ENCODE data around the gene SOX10.

The SOX10 gene

DNA sequence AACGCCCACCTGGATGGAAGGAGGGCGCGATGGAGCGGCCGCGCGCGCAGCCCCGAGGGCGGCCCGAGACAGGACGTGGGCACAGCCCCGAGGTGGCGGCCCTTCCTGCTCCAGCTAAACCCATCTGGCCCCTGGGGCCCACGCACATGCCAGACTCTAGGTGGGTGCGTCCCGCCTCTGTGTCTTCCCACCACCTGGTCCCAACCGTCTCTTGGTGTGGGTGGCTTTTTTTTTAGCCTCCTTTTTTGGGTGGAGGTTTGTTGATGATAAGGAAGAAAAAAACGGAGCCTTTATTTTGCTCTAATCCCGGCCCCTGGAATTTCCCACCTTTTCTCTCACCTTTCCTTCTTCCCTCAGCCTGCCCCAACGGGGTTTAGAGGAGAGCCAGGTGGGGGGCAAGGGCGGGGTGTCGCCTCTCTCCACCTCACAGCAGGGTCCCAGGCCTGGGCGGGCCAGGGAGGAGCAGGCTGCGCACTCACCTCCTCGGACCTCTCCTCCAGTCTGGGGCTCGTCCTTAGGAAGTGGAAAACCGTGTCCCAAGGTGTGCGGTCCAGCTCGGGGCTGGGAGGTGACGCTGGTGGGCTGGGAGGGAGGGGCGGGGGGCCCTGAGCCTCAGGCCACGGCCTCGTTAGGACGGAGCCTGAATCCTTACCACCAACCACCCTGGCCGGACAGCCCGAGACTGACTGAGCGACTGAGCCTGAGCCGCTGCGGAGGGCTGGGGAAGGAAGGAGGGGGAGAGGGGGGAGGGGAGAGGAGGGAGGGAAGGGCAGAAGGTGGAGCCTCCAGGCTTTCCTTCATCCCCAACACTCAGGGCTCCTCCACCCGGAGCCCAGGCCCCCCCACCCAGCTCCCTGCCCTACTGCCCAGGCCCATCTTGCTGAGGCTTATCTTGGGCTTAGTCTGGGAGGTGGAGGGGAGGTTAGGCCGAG lies at the start of gene SOX10:
Gene SOX10 (minus strand): TSS at position 696 of the 932 bp plus-strand sequence. CDS start 771 bp downstream, outside the sequence.
- H3K36me3 ChIP-seq (ENCODE audit: low read depth): no peaks in the 10 kb centered on the region
- H3K4me3 ChIP-seq (ENCODE audit: severe bottlenecking): no peak within 1 kb of the TSS
- no peak for TF ChIP-seq CTCF (IDR thresholded peaks at IDR 0.05; ENCODE audit: poor library complexity, severe bottlenecking)
- ATAC-seq (ENCODE audit: low read depth) (no peak), DNase-seq (ENCODE audit: low spot score) (no peak)
- H3K9me3 ChIP-seq (ENCODE audit: severe bottlenecking): no peaks in the 10 kb centered on the region
- H3K27me3 ChIP-seq (ENCODE audit: insufficient read depth, poor library complexity, severe bottlenecking): no peaks in the 10 kb centered on the region
- H3K4me1 ChIP-seq (ENCODE audit: insufficient read depth, poor library complexity, severe bottlenecking): no peaks in the 10 kb centered on the region
- no peak within 1 kb of the TSS for H3K27ac ChIP-seq (ENCODE audit: poor library complexity, severe bottlenecking)

DNA sequence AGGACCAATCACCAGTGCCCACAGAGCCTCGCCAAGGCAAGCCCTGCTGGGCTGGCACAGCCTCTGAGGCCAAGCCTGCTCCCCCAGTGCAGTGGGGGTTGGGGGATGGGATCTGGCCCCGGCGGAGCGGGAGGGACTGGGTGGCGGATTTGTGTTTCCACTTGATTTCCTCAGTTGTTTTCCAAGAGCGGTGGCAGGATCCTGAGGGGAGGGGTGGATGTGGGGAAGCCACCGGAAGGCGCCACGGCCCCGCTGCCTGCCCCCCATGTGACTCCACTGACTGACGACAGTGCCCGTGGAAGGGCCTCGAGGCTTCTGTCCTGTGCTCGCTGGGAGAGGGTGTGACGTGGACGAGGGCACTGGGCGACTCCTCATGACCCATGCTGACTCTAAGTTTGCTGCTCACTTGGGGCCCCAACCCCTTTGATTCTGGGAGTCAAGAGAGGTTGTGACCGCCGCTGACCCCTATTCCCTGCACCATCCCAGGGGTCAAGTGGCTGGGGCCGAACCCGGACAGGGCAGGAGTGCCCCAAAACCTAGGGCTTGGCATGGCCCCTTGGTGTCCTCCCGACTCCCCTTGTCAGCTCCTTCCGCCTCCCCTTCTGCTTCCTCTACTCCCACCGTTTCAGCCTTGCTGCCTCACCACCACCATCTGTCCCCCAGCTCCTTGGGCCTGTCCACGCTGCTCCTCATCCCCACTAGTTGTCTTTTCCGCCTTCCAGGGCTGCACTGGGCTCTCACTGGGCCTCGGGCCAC lies 49.3 kb upstream of the SOX10 start:
- TF ChIP-seq CTCF (IDR thresholded peaks at IDR 0.05; ENCODE audit: poor library complexity, severe bottlenecking): no peak
- Histone ChIP-seq H3K27ac (ENCODE audit: poor library complexity, severe bottlenecking) (no peak overlapping the region), H3K9me3 (ENCODE audit: severe bottlenecking) (no peaks in the 10 kb centered on the region), H3K4me1 (ENCODE audit: insufficient read depth, poor library complexity, severe bottlenecking) (peaks cover 4% of the 10 kb centered on the region), H3K27me3 (ENCODE audit: insufficient read depth, poor library complexity, severe bottlenecking) (no peaks in the 10 kb centered on the region), H3K4me3 (ENCODE audit: severe bottlenecking) (no peak overlapping the region), H3K36me3 (ENCODE audit: low read depth) (no peaks in the 10 kb centered on the region)
- peak; percentile 55 for DNase-seq (ENCODE audit: low spot score)
- no peak for ATAC-seq (ENCODE audit: low read depth)

DNA sequence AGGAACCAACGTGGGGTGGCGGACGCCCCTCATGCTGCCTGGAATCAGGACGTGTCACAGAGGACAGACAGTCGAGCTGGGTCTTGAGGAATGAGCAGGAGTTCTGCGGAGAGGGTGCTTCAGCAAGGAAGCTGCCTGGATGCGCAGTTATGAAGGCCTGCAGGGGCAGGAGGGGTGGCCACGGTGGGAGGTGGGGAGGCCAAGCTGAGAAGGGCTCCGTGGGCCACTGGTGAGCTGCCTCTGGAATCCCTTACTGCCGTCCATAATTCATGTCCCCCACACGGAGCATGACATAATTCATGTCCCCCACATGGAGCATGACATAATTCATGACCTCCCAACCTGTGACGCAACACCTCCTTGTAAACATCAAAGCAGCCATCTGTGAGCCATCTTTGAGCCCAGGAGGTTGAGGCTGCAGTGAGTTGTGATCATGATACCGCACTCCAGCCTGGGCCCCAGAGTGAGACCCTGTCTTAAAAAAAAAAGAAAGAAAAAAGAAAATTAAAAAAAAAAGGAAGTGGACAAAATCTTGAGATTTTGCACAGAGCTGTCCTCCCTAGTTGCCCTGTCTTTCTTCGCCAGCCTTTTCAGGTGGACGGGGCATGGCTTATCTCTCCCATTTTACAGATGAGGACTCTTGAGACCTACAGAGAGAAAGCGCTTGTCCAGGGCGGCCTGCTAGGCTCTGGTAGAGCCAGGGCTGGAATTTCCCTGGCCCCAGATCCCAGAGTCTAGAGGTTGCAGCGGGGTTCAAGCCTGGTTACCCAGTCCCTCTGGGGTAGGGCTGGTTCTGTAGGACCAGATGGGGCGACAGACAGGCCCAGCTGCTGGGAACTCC lies 48.5 kb upstream of the SOX10 start:
- no peak for DNase-seq (ENCODE audit: low spot score)
- no peaks in the 10 kb centered on the region for H3K36me3 ChIP-seq (ENCODE audit: low read depth)
- H3K27ac ChIP-seq (ENCODE audit: poor library complexity, severe bottlenecking): no peak overlapping the region
- H3K27me3 ChIP-seq (ENCODE audit: insufficient read depth, poor library complexity, severe bottlenecking): no peaks in the 10 kb centered on the region
- no peaks in the 10 kb centered on the region for H3K9me3 ChIP-seq (ENCODE audit: severe bottlenecking)
- ATAC-seq (ENCODE audit: low read depth): no peak
- no peak for TF ChIP-seq CTCF (IDR thresholded peaks at IDR 0.05; ENCODE audit: poor library complexity, severe bottlenecking)
- H3K4me1 ChIP-seq (ENCODE audit: insufficient read depth, poor library complexity, severe bottlenecking): peaks cover 4% of the 10 kb centered on the region
- no peak overlapping the region for H3K4me3 ChIP-seq (ENCODE audit: severe bottlenecking)

DNA sequence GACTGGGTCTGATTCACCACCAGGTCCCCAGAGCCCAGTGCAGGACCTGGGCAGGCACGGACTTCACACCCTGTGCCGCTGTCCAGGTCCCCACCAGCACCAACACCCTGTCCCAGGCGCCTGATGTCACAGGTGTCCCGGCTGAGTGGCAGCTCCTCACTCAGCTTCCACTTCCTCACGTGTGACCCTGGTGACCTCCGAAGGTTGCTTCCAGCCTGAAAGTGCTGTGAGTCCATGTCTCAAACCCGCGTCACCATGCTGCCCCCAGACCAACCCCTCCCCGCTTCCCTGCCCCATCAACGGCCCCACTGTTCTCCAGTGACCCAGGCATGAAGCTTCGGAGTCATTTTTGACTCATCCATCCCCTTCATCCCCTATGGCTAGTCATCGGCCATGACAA lies 47.1 kb upstream of the SOX10 start:
- DNase-seq (ENCODE audit: low spot score): no peak
- no peak for TF ChIP-seq CTCF (IDR thresholded peaks at IDR 0.05; ENCODE audit: poor library complexity, severe bottlenecking)
- ATAC-seq (ENCODE audit: low read depth): no peak
- H3K4me1 ChIP-seq (ENCODE audit: insufficient read depth, poor library complexity, severe bottlenecking): peaks cover 4% of the 10 kb centered on the region
- H3K4me3 ChIP-seq (ENCODE audit: severe bottlenecking): no peak overlapping the region
- no peak overlapping the region for H3K27ac ChIP-seq (ENCODE audit: poor library complexity, severe bottlenecking)
- no peaks in the 10 kb centered on the region for H3K27me3 ChIP-seq (ENCODE audit: insufficient read depth, poor library complexity, severe bottlenecking)
- no peaks in the 10 kb centered on the region for H3K9me3 ChIP-seq (ENCODE audit: severe bottlenecking)
- no peaks in the 10 kb centered on the region for H3K36me3 ChIP-seq (ENCODE audit: low read depth)

Measured in RWPE2 (cell line).